Panc1 (cell line): ENCODE measurements around the gene FGF22. TPM values are rescaled to one million over a fixed set of nuclear protein-coding genes. Genes with fewer than 3 reads are reported as not detected.
"Not testable (repeated sequence)": the region's sequence is repeated elsewhere in the genome, so short reads cannot be mapped to it uniquely, and the experiment has no call there.

Experiments
- ATAC-seq: fragments of 200-7000 bp; cut with Tn5 transposase; 2 replicates; pipeline ENCODE4 v1.9.1; 2020; ENCODE audit warnings: mild to moderate bottlenecking, moderate library complexity
- BruUV-seq: library from RNA; stranded (reverse); fragments of 400-500 nt; replicated peaks from 2 replicates; lab custom pipeline; 2021; lab: Mats Ljungman, UMichigan
- CTCF ChIA-PET: fragments of 300-600 bp; sonication (Branson Sonifier 250); formaldehyde crosslinking; loops from one replicate; lab custom pipeline; 2022; ENCODE audit warnings: antibody characterized with exemption; lab: Charles Lee
- POLR2A ChIA-PET: fragments of 300-600 bp; sonication (Branson Sonifier 250); formaldehyde crosslinking; loops from one replicate; lab custom pipeline; 2022; ENCODE audit warnings: antibody characterized with exemption; lab: Charles Lee
- DNase-seq: peaks from one replicate; pipeline ENCODE4 v3.0.0-alpha.2; 2010; ENCODE audit warnings: low read depth, low spot score
- H3K27ac ChIP-seq: 2 replicates; pipeline ENCODE4 v1.5.1; 2011; ENCODE audit warnings: mild to moderate bottlenecking, low read length, inconsistent platforms
- H3K27me3 ChIP-seq: fragments of 200-500 bp; sonication (Bioruptor generic); 2 replicates; pipeline ENCODE4 v1.6.0; 2014; ENCODE audit warnings: low read length, inconsistent platforms; ENCODE audit not compliant: control insufficient read depth, insufficient read depth
- H3K36me3 ChIP-seq: fragments of 200-500 bp; sonication (Bioruptor generic); 2 replicates; pipeline ENCODE4 v1.5.1; 2014; ENCODE audit warnings: inconsistent platforms, mild to moderate bottlenecking, low read length, moderate library complexity; ENCODE audit not compliant: control insufficient read depth, insufficient read depth
- H3K4me1 ChIP-seq: 2 replicates; pipeline ENCODE4 v1.5.1; 2011; ENCODE audit warnings: inconsistent platforms, mild to moderate bottlenecking, low read length, moderate library complexity; ENCODE audit not compliant: control insufficient read depth, insufficient read depth
- H3K4me3 ChIP-seq, 2 experiments: 2 replicates each; pipeline ENCODE4 v1.5.1; 2011 to 2012; ENCODE audit warnings: low read depth in 2 of 2, low read length in 2 of 2, mild to moderate bottlenecking in 2 of 2, inconsistent platforms in 1 of 2, moderate library complexity in 1 of 2
- H3K9me3 ChIP-seq: fragments of 200-500 bp; sonication (Bioruptor generic); 2 replicates; pipeline ENCODE4 v1.5.1; 2014; ENCODE audit warnings: low read depth, mild to moderate bottlenecking, inconsistent platforms, low read length, moderate library complexity; ENCODE audit not compliant: control insufficient read depth, insufficient read depth
- CTCF ChIP-seq: fragments of 450-650 bp; IDR thresholded peaks from 2 replicates; pipeline ENCODE4 v1.5.1; 2017; ENCODE audit warnings: mild to moderate bottlenecking
- POLR2AphosphoS5 ChIP-seq: IDR thresholded peaks from 2 replicates; pipeline ENCODE4 v1.6.1; 2012; ENCODE audit warnings: mild to moderate bottlenecking, low read depth, low read length, moderate library complexity
- REST ChIP-seq, 2 experiments: IDR thresholded peaks; 2 replicates each; pipeline ENCODE4 v1.6.1; 2011 to 2012; ENCODE audit warnings: low read depth in 2 of 2, control low read depth in 1 of 2, low read length in 1 of 2, mild to moderate bottlenecking in 1 of 2, moderate library complexity in 1 of 2; ENCODE audit not compliant: insufficient read depth in 1 of 2
- SIN3A ChIP-seq: IDR thresholded peaks from 2 replicates; pipeline ENCODE4 v1.6.1; 2012; ENCODE audit warnings: low read depth, mild to moderate bottlenecking, low read length, moderate library complexity, borderline replicate concordance; ENCODE audit not compliant: insufficient read depth
- TCF7L2 ChIP-seq: IDR thresholded peaks from 2 replicates; pipeline ENCODE4 v1.6.1; 2011; ENCODE audit warnings: mild to moderate bottlenecking, low read depth, low read length, inconsistent platforms
- in situ Hi-C: cut with HindIII; loops from 2 replicates; pipeline ENCODE4 v1.10.0; 2016; ENCODE audit warnings: low sequenced_read_pairs, low pct_unique_long_range_greater_than_20kb
- intact Hi-C: fragments of 100-400 bp; cut with micrococcal nuclease; formaldehyde crosslinking; loops from one replicate; pipeline ENCODE4 v1.10.0; 2022; ENCODE audit not compliant: unreplicated experiment
- total RNA-seq: library from RNA; stranded (reverse); gene quantifications from one replicate; pipeline ENCODE4 v1.2.1, GENCODE V29; 2021; ENCODE audit not compliant: unreplicated experiment

The FGF22 gene
- total RNA-seq, 1 experiment from 2014 or later, result 0.72 TPM

GRCh38 chr19:619286-620002 is 20.2 kb upstream of the FGF22 start:
- POLR2A ChIA-PET, result no interaction called here
- no TSS peak for BruUV-seq
- no peaks in the 10 kb centered on the region for H3K9me3 ChIP-seq
- H3K27me3 ChIP-seq, result no peaks in the 10 kb centered on the region
- CTCF ChIA-PET, result no interaction called here
- H3K4me1 ChIP-seq, result no peaks in the 10 kb centered on the region; the same call in 1 of the 2 replicates
- intact Hi-C loops (no loop called here), in situ Hi-C loops (no loop called here)
- H3K4me3 ChIP-seq, result no peak overlapping the region
- TF ChIP-seq REST (IDR thresholded peaks at IDR 0.05; ENCODE audit: insufficient read depth in 1 of 2, low read depth in 2 of 2, low read length in 1 of 2) (no peak), SIN3A (no peak), POLR2AphosphoS5 (no peak), CTCF (no peak), TCF7L2 (no peak)
- no peak overlapping the region for H3K27ac ChIP-seq
- H3K36me3 ChIP-seq, result no peaks in the 10 kb centered on the region
- ATAC-seq (no peak), DNase-seq (no peak)

- DNase-seq (no peak), ATAC-seq (no peak)
- ChIA-PET CTCF (no interaction called here), POLR2A (no interaction called here)
- H3K27ac ChIP-seq, result no peak overlapping the region
- TF ChIP-seq SIN3A (no peak), TCF7L2 (no peak), REST (IDR thresholded peaks at IDR 0.05; ENCODE audit: insufficient read depth in 1 of 2, low read depth in 2 of 2, low read length in 1 of 2) (no peak), POLR2AphosphoS5 (no peak), CTCF (no peak)
- in situ Hi-C loops (no loop called here), intact Hi-C loops (no loop called here)
- no peaks in the 10 kb centered on the region for H3K27me3 ChIP-seq
- H3K4me1 ChIP-seq, result no peaks in the 10 kb centered on the region; the same call in 1 of the 2 replicates
- H3K9me3 ChIP-seq, result no peaks in the 10 kb centered on the region
- BruUV-seq, result no TSS peak
- H3K36me3 ChIP-seq, result no peaks in the 10 kb centered on the region
- H3K4me3 ChIP-seq, result no peak overlapping the region
These were observed 19.4 kb upstream of the FGF22 start for GRCh38 chr19:620166-620862.

- H3K27me3 ChIP-seq, H3K4me3 ChIP-seq, POLR2A ChIA-PET, H3K36me3 ChIP-seq, CTCF ChIA-PET, DNase-seq, H3K9me3 ChIP-seq, ATAC-seq, H3K4me1 ChIP-seq, intact Hi-C loops, H3K27ac ChIP-seq, BruUV-seq, in situ Hi-C loops: not testable (repeated sequence)
These were observed 18.5 kb upstream of the FGF22 start for GRCh38 chr19:621191-621590.
